Pancreas (tissue), 10 donors: ENCODE data around the gene TMCC2. TPM values are rescaled to one million over a fixed set of nuclear protein-coding genes. Genes with fewer than 3 reads are reported as not detected.

Source experiments
- ATAC-seq, 4 donors: fragments of 200-7000 bp; cut with Tn5 transposase; one replicate each; pipeline versions ENCODE4 v1.8.0 to v1.9.1; 2020; ENCODE audit warnings: mild to moderate bottlenecking in 4 of 4, moderate library complexity in 4 of 4
- DNase-seq, 6 donors: peaks; one replicate each; pipeline ENCODE4 v3.0.0-alpha.2; 2020
- FAIRE-seq: peaks from 2 replicates; lab custom pipeline; 2012; peaks lifted over from hg19 to GRCh38; lab: Jason Lieb, UNC
- H3K27ac ChIP-seq, 4 donors: fragments of 200-600 bp; sonication (generic); 1 replicate in 3 of 4; 2 replicates in 1 of 4; pipeline versions ENCODE4 v1.5.0 to v1.8.0; 2020
- H3K27me3 ChIP-seq, 4 donors: fragments of 200-600 bp; one replicate each; pipeline ENCODE4 v1.8.0; 2021
- H3K36me3 ChIP-seq, 3 donors: fragments of 200-600 bp; sonication (generic) in 1 of 3; one replicate each; pipeline versions ENCODE4 v1.5.0 to v1.8.0; 2020 to 2021
- H3K4me1 ChIP-seq, 3 donors: fragments of 200-600 bp; one replicate each; pipeline ENCODE4 v1.8.0; 2021
- H3K4me3 ChIP-seq, 4 donors: fragments of 200-600 bp; sonication (generic) in 2 of 4; one replicate each; pipeline versions ENCODE4 v1.5.0 to v1.8.0; 2020 to 2021
- H3K9me3 ChIP-seq, 4 donors: fragments of 200-600 bp; one replicate each; pipeline ENCODE4 v1.8.0; 2021
- WGBS, 2 donors: extraction: QIAGEN DNeasy Blood & Tissue Kit; methylation state at CpG; one replicate each; pipeline ENCODE4 v1.1.7; 2013; 5-methylcytosine and 5-hydroxymethylcytosine counted together
- intact Hi-C, 3 donors: fragments of 100-400 bp; cut with DNase I; formaldehyde crosslinking; loops; one replicate each; pipeline versions ENCODE4 v1.11.1 to v1.14.2; 2022
- polyA plus RNA-seq, 2 donors: library from polyadenylated mRNA; stranded (reverse); fragments of 200-250 nt; gene quantifications; one replicate each; pipeline ENCODE4 v1.2.3, GENCODE V29; 2013
- total RNA-seq, 6 donors: library from RNA; stranded (reverse); fragmentation: NEBNext Ultra II Directional in 4 of 6; extraction: Animal tissue kit (Norgen Biotek cat#: 25700) in 4 of 6; gene quantifications; one replicate each; pipeline versions ENCODE4 v1.2.1 to v1.2.4, GENCODE V29; 2021 to 2023
- TF ChIP-seq, protein P1 (sequence below), 4 donors: fragments of 200-600 bp; sonication (generic) in 3 of 4; IDR thresholded peaks; one replicate each; pipeline versions ENCODE4 v1.5.0 to v1.8.0; 2021; ENCODE audit warnings: antibody characterized with exemption in 4 of 4
- donor health status: healthy with polysubstance abuse.
- donor health status: DM: no; HTN: no; CAD: no; lungs with moderate emphysema.
- donor health status: DM: no; HTN: no; CAD: no.
- donor health status: control.
- donor health status: control.
- donor health status: Bipolar disorder and iron deficiency.
- donor health status: DM: yes; HTN: yes; CAD: no.
- donor health status: DM: no; HTN: no; CAD: no.
- donor health status: DM: no; HTN: no; CAD: no.
- donor health status: DM: yes; HTN: yes; CAD: no.

TMCC2 gene
- total and polyA plus RNA-seq, 8 donors: 0.55 to 4.3 (median 1.2) TPM

DNA sequence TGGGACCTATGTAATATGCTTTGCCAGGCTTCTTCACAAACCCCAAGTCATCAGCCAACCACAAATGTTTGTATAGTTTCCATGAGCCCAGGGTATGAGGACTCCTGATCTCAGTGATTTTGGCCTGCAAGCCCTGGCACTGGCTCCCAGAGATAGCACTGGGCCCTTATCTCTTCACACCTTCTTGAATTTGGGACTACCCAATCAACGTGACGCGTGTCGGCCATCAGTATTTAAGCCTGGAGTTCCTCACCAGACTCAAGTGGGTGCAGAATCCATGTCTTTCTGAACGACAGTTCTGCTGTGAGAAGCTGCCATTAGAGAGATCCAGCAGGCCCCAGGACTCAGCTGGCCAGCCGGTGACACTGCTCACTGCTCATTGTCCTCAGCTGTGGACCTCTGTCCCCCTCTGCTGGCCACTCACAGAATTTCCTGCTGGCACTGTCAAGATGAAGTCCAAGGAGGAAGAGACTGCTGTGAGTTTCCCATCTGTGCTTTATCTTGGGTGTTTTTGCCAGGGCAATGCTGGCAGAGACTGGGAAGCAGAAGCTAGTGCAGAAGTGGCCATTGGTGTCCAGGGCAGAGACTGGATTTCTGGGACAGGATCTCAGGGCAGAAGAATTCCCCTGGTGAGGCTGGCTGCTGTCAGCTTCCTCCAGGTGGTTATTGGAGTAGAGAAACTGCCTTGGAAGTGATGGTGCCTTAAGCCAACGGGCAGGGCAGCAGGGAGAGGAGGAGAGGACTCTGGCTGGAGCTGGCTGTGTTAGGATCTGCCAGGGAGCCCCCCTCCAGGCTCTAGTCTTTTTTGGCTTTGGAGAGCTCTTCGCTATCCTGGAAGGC lies 28.4 kb downstream of the TMCC2 start:
- H3K4me1 ChIP-seq: no peaks in the 10 kb centered on the region
- no peak overlapping the region for H3K4me3 ChIP-seq
- no peaks in the 10 kb centered on the region for H3K36me3 ChIP-seq
- ATAC-seq (peak; percentile 98 to 100 (median 98)), DNase-seq (peak; percentile 86 to 96 (median 94)), FAIRE-seq (no peak)
- H3K27me3 ChIP-seq: no peaks in the 10 kb centered on the region
- 17 to 23% methylated on average over 8 of the region's 8 CpGs for WGBS, 2 donors
- TF ChIP-seq, protein P1, sequence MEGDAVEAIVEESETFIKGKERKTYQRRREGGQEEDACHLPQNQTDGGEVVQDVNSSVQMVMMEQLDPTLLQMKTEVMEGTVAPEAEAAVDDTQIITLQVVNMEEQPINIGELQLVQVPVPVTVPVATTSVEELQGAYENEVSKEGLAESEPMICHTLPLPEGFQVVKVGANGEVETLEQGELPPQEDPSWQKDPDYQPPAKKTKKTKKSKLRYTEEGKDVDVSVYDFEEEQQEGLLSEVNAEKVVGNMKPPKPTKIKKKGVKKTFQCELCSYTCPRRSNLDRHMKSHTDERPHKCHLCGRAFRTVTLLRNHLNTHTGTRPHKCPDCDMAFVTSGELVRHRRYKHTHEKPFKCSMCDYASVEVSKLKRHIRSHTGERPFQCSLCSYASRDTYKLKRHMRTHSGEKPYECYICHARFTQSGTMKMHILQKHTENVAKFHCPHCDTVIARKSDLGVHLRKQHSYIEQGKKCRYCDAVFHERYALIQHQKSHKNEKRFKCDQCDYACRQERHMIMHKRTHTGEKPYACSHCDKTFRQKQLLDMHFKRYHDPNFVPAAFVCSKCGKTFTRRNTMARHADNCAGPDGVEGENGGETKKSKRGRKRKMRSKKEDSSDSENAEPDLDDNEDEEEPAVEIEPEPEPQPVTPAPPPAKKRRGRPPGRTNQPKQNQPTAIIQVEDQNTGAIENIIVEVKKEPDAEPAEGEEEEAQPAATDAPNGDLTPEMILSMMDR (IDR thresholded peaks at IDR 0.05): peak; percentile 86 to 95 (median 92)
- H3K27ac ChIP-seq: no peak overlapping the region
- intact Hi-C loops: loop anchor here in 2 of 3 donors (5.0 to 10.0 kb wide), 2 partner anchors 111 to 279 kb away; no protein-coding TSS in a partner anchor
- no peaks in the 10 kb centered on the region for H3K9me3 ChIP-seq

DNA sequence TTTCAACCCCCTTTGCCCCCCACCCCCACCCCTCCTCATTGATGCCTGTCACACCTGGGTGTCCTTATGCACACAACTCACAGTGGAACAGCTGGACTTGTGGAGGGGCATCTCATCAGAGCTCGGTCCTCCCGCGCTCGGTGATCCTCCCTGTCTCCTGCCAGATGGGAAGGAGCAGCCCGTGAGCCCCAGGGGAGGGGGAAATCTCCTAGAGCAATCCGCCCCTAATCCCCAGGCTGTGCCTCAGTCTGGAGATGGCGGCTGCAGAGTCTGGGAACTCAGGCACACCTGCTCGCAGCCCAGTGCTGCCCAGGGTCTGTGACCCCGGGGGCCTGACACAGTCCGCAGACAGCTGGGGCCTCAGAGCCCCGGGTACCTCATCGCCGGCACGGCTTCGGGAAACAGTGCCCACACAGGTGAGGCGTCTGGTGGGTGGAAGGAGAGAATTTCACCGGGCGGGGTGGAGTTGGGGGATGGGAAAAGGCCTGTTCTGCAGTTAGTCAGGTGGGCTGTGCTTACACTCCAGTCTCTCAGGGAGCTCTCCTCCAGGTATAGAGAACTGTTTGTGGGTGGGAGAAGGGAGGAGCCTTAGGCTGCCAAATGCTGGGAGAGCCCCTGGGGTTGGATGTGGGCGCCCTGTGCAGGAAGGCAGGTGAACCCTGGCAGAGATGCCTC lies 29.3 kb downstream of the TMCC2 start:
- WGBS, 2 donors: 79 to 83% methylated on average over 19 of the region's 19 CpGs
- FAIRE-seq (no peak), DNase-seq (peak in 1 of 6 donors; percentile 66), ATAC-seq (no peak)
- Histone ChIP-seq H3K4me1 (no peaks in the 10 kb centered on the region), H3K36me3 (no peaks in the 10 kb centered on the region), H3K9me3 (no peaks in the 10 kb centered on the region), H3K4me3 (no peak overlapping the region), H3K27me3 (no peaks in the 10 kb centered on the region), H3K27ac (no peak overlapping the region)
- intact Hi-C loops: loop anchor here in 2 of 3 donors (5.0 to 10.0 kb wide), 2 partner anchors 112 to 280 kb away; no protein-coding TSS in a partner anchor
- TF ChIP-seq, protein P1 (IDR thresholded peaks at IDR 0.05): no peak

DNA sequence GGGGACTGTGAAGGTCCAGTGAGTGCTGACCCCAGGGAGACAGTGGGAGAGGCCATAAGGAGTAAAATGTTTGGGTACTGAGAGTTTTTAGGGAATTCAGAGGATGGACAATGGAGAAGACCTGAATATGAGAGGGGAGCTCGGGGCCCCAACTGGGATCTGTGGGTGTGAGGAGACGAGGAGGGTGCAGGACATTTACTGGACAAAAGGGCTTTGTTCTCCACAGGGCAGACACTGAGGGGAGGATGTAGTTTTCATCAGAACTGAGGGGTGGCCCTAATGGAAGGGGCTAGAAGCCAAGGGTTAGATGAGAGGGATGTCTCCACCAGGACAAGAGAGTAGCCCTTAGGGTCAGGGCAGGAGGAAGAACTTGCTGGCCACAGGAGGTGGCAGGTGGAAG lies 30.0 kb downstream of the TMCC2 start:
- Histone ChIP-seq H3K36me3 (no peaks in the 10 kb centered on the region), H3K27ac (no peak overlapping the region), H3K27me3 (no peaks in the 10 kb centered on the region), H3K4me3 (no peak overlapping the region), H3K9me3 (no peaks in the 10 kb centered on the region), H3K4me1 (no peaks in the 10 kb centered on the region)
- TF ChIP-seq, protein P1 (IDR thresholded peaks at IDR 0.05): no peak
- FAIRE-seq: no peak
- intact Hi-C loops: loop anchor here in 2 of 3 donors (5.0 to 10.0 kb wide), 2 partner anchors 113 to 280 kb away; no protein-coding TSS in a partner anchor
- 57 to 69% methylated on average over 2 of the region's 2 CpGs for WGBS, 2 donors
- peak in 1 of 6 donors; percentile 11 for DNase-seq
- ATAC-seq: no peak

GRCh38 chr1:205258261-205258691 lies 30.5 kb downstream of the TMCC2 start:
- H3K9me3 ChIP-seq: no peaks in the 10 kb centered on the region
- no peaks in the 10 kb centered on the region for H3K27me3 ChIP-seq
- intact Hi-C loops: loop anchor here in 2 of 3 donors (5.0 to 10.0 kb wide), 2 partner anchors 113 to 281 kb away; no protein-coding TSS in a partner anchor
- WGBS, 2 donors: 76 to 83% methylated on average over 7 of the region's 7 CpGs
- H3K36me3 ChIP-seq: no peaks in the 10 kb centered on the region
- DNase-seq (peak in 1 of 6 donors; percentile 33), ATAC-seq (no peak), FAIRE-seq (no peak)
- H3K4me3 ChIP-seq: no peak overlapping the region
- H3K27ac ChIP-seq: no peak overlapping the region
- TF ChIP-seq, protein P1 (IDR thresholded peaks at IDR 0.05): no peak
- no peaks in the 10 kb centered on the region for H3K4me1 ChIP-seq
